Suprapubic skin (tissue), 3 donors: Measurements from ENCODE around the gene CAPN11.

ENCODE experiments used
- CTCF ChIP-seq, 2 donors: fragments of 200-600 bp in 1 of 2; fragments of 450-650 bp in 1 of 2; sonication (generic) in 1 of 2; IDR thresholded peaks; one replicate each; pipeline ENCODE4 v1.5.1; 2016 to 2019; ENCODE audit warnings: antibody characterized with exemption in 2 of 2, mild to moderate bottlenecking in 1 of 2, moderate library complexity in 1 of 2
- POLR2AphosphoS5 ChIP-seq, 3 donors: sonication (generic); formaldehyde crosslinking; IDR thresholded peaks; one replicate each; pipeline ENCODE4 v1.6.1; 2017; ENCODE audit warnings: antibody characterized with exemption in 3 of 3

- TF ChIP-seq CTCF (IDR thresholded peaks at IDR 0.05) = no peak
- TF ChIP-seq POLR2AphosphoS5 (IDR thresholded peaks at IDR 0.05) = no peak
These were observed 28.0 kb downstream of the CAPN11 start for GRCh38 chr6:44186635-44187025.
